NCI-H187 treated with DMSO at 0.1 percent for 48 hours (cell line): ENCODE results near the gene FAS.

Experiments
- DNase-seq: peaks from one replicate; lab custom pipeline; 2025; lab: John Stamatoyannopoulos, UW

The FAS gene

DNA sequence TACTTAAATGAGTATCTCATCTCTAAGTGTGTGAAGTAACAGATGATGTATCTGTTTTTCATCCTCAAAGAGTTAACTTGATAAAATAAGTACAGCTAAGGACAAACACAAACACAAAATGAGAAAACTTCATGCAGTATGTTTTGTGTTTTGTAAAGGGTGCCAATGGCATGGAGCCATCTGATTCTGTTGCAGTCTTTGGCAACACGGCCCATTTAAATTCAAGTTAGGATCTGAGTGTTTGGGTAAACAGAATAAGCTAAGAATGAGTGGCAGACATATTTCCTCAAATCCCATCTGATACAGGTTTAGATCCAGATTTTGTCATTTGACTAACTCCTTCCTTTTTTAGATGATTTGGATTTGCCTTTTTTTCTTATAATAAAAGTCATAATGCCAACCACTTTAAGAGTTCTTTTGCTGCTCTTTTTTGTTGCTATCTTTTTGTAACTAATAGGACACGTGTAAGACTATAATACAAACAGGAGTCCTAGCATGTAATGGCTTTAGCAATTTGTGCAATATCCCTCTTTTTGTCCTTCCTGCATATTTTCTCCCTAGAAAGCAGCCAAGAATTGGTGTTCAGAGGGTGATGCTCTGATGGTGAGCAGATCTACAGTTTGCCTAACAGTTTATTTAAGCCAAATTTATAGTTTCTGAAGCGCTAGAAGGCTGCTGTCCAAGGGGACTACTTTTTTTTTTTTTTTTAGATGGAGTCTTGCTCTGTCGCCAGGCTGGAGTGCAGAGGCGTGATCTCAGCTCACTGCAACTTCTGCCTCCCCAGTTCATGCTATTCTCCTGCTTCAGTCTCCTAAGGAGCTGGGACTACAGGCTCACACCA is 19.2 kb upstream of the FAS start:
- no peak for DNase-seq

DNA sequence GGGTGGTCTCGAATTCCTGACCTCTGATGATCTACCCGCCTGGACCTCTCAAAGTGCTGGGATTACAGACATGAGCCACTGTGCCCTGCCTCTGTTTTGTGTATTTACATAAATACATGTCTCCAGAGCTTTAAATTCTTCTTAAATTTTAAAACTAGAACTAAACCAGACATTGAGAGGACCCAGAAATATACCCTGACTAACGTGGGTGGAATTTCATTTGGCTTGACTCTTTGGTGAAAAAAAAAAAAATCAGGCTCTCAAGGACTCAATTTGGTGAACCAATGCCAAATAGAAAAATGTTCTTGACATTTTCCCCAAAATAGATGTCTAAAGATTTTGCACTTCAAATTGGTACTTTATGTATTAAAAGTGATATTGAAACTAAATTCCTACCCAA is 16.6 kb upstream of the FAS start:
- no peak for DNase-seq

DNA sequence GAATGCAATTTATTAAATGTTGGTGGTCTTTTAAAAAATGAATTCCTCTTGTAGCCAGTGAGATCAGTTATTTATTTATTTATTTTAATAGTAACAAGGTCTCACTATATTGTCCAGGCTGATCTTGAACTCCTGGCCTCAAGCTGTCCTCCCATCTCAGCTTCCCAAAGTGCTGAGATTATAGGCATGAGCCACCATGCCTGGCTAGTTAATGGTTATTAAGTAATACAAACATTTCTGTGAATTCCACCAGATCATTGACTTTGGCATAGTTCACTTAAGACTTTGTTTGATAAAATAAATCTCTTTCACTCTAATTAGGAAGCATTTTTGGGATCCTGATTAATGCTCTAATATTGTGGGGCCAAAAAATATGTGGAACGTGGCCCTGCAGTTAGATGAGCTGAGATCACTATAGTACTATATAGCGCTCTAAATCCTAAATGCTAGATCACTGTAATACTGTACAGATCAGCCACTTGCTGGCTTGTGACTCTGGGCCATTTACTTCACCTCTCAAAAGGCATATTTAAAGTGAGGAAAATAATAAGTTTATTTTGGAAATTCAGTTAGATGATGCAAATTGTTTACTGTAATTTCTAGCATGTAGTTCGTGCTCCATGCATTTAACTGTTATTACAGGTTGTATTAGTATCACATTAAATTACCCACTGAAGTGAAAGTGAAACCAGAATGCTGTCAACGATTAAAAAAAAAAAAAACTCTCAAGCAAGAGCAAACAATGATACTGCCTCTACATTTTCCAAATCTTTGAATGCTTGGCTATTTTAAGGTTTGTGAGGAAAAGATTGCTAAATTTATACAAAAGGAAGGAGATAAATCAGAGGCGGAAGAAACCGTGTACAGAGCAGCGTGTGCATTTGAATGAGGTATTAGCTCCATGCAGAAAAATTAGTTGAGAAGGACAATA is 15.9 kb upstream of the FAS start:
- DNase-seq, result no peak

DNA sequence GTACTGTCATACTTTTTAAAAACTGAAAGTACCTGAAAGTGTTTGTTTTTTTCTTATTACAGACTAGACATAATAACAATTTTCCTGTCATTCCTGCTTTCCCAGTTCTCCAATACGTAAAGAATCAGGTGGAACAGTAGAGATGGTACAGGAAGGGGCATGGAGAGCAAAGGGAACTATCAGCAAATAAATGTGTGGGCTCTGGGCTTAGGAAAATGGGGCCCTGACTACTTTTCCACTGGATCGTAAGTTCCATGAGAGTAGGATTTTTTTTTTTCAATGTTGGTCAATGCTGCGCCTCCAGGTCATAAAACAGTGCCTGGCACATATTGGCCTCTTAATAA is 15.2 kb upstream of the FAS start:
- no peak for DNase-seq

DNA sequence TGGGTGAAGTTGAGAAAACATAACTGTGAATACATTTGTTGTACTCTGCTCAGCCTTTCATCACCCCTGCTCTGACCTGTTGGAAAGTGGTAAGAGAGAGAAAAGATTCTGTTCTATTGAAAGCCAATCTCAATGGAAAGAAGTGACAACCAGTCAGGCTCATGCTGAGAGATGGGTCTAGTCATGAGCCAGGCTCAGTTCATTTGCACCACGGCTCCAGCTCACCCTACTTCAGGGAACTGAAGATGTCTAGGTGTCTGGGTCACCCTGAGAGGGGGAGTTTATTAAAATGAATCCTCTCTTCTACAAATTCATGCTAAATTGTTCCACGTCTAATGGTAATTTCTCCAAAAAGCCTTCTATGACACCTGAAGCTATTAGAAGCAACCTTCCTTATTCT is 12.1 kb upstream of the FAS start:
- DNase-seq, result no peak

DNA sequence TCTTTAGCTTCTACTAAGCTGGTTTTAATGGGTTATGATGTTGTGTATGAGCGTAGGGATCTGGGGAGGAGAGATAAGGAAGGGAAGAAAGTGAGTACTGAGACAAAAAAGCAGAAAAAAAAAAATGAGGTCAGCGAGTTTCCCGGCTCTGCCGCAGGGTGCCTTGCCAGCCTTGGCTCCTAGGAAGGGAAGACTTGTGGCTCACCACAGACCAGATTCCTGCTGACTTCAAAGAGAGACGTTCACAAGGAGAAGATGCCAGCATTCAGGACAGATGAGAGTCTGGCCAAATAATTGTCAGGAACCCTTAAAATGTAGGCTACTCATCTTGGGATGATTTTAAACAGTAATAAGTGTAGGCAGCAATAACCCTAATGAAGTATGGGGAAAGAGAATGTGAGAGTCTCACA is 11.4 kb upstream of the FAS start:
- no peak for DNase-seq

DNA sequence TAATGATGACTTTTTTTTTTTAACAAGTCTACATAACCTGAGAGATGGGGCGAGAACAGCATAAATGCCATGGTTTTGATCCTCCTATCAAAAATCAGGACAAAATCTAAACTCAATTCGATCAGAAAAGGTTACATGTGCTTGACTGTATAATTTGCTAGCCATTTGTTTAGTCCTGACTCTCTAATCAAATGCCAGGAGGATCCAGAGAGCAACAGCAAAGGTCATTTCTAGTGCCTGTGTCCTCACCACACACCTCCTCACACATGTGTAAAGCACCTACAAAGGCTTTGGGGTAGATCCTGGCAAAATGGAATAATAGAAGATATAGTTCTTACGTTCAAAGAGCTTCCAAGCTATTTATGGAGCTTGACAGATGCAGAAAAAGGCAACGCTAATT is 11.0 kb upstream of the FAS start:
- DNase-seq, result no peak

DNA sequence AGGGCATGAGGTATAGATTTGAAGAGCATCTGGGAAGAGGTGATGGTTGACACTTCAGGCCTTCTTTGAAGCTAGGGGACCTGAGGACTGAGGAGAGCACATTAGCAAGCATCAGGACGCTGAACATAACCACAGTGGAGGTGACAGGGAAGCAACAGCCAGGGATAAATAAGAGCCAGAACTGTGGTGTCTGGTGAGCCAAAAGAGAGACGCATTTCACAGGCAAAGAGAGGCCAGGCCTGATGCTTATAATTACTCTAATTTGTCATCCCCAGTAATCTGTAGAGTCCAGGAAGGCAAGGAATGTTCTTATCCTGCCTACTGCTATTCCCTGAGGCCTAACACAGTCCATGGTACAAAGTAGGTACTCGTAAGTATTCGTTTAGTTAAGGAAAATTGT is 10.4 kb upstream of the FAS start:
- no peak for DNase-seq

DNA sequence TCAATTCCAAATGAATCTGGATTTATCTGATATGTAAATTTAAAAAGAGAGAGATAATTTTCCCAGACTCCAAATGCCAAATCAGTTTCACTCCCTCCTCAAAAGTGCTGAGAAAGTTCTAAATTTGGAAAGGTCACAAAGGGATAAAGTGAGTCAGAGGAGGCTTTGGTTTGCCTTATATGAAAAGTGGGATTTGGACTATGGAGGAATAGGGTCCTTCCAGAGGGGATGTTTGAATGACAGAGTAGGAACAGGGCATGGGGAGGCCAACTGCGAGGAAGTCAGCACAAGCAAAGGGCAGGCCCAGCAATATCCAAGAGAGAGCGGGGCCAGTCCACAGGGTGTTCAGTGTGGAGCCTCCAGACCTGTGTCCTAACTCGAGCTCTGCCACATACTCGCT is 9.8 kb upstream of the FAS start:
- DNase-seq, result no peak

DNA sequence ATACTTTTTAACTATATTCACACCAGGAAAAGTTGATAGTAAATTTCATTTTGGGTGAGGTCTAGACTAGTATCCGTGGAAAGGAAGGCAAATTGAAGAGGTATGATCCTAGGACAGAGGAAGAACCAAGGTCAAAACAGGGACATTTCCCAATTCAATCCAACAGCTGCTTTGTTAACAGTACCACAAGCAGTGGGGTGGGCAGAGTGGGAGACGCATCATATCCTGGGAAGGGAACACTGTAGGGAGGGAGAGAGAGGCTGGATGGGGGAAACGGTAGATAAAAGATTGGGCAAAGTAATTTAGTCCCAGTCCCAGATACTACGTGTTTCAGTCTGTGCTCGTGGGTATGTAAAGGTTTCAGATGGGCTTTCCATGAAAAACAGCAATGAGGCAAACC is 9.2 kb upstream of the FAS start:
- DNase-seq, result no peak

DNA sequence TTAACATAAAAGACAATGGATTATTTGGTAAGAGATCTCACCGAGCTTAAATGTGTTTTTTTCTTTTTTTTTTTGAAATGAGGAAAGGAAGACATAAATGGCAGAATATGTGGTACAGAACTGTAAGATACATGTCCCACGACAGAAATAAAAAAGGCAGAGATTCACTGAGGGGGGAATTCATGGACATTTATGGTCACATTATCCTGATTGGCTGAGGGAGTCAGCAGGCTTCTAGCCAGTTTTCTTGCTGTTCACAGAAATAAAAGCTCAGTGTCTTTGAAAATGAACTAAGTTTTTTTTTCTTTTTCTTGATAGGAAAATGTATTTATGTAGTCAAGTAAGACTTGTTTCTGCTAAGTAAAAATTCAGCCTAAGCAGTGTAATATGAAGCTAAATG is 8.2 kb upstream of the FAS start:
- no peak for DNase-seq

DNA sequence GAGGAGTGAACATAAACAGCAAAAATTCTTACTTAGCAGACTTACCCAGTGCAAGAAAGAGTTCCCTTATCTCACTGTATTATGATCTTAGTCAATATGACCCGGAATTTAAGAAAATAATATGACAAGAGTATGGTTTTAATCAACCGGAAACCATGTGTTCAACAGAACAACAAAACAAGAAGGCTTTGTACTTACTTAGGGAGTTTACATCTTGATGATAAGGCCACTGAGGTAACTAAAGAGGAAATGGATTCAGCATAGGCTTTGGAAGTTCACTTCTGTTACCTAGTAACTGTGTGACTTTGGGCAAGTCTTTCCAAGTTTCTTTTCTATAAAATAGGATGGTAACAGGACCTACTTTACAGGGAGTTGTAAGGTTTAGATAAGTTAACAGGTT is 7.4 kb upstream of the FAS start:
- DNase-seq, result no peak

DNA sequence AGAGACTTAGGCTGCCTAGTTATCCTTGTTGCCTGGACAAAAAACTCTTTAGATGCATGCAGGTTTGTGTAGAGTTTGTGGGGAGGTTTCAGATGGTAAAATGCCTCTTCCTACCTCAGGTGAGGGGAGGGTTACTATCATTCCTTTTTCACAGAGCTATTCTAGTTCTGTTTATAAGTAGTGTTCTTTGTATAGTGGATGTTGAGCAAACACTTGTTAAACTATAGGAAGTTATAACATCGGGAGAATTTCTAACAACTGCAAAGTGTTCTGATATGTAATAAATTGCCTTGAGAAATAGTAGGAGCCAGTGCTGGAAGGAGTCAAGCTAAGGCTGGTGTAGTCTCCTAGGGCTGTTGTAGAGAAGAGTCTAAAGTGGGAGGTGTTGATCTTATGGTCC is 6.7 kb upstream of the FAS start:
- no peak for DNase-seq

DNA sequence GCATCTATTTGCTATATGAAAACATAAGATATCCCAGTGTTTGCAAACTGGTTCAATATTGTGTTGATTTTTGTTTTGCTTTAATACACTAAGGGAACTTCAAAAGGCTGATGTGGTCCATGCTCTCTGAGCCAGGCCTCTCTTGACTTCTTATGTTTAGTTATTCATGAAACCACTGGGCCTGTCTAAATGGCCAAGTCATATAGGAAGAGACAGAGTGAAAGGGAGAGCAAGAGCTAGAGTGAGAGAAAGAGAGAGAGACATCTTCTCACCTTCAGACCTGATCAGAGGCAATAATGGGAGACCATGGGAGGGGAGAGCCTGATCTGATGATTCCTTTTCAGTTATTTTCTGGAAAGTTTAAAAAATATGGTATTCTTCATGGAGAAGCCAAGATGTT is 6.1 kb upstream of the FAS start:
- no peak for DNase-seq

DNA sequence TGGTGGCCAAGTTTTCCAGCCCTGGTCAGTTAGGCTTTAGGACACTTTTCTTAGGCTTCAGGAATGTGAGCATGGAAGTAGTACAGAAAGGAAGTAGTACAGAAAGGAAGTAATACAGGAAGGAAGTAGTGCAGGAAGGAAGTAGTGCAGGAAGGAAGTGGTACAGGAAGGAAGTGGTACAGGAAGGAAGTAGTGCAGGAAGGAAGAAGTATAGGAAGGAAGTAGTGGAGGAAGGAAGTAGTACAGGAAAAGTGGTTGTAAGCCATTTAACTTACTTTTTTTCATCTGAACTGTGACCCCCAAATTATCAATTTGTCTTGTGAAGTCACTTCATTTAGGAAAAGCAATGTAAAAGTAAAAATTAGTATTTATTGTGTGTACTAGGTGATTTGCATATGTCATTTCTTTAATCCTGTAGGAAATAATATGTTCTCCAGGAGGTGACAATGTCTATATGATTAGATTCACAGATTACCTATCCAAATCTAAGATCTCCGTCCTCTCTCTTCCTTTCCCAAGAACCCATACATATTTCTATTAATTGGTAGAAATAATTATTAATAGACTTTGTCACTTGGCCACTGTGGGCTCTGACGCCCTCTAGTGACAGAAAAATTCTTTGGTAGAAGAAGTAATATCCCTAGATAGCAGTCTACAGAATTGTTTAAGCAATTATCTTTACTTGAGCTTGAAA is 3.9 kb upstream of the FAS start:
- DNase-seq, result no peak

DNA sequence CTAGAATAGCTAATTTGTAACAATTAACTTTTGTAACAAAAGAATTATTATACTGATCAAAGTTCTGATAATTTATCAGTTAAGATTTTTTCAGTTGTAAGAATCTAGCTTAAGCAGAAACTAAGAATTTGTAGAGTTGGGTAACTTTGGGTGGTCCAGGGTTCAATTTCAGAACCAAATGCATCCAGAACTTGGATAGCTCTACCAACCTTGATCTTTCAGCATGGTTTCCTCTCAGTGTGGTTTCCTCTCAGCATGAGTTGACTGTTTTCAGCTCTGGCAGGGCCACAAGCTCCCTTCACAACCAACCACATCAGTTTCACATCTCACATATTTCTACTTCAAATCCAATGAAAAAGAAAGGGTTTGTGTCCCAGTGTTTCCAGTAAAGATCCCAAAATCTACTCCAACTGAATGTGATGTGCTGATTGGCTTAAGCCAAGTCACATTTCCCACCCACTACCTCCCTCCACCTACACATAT is 3.3 kb upstream of the FAS start:
- DNase-seq, result no peak

DNA sequence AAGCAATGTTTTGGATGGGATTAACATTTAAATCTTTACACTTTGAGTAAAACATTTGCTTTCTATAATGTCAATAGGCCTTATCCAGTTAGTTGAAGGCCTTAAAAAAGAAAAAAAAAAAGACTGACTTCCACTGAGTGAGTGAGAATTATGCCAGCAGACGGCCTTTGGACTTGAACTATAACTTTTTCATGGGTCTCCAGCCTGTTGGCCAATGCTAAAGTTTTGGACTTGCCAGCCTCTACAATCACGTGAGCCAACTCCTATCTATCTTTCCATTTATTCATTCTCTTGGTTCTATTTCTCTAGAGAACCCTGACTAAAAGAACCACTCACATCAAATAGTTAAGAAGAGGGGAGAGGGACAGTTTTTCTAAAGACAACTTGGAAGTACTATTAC is 2.8 kb upstream of the FAS start:
- no peak for DNase-seq

DNA sequence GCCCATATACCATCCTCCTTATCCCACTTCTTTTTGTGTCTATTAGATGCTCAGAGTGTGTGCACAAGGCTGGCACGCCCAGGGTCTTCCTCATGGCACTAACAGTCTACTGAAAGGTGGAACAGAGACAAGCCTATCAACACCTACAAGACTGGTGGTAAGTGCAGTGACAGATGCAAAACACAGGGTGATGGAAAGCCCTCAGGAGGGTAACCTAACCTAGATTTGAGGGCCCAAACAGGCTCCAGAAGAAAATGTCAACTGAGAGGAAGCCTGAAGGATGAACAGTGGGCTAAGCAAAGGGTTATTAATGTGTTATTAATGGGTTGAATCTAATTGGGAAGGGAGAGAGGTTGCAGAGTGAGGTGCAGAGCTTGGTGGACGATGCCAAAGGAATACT is 1.2 kb upstream of the FAS start:
- no peak for DNase-seq

DNA sequence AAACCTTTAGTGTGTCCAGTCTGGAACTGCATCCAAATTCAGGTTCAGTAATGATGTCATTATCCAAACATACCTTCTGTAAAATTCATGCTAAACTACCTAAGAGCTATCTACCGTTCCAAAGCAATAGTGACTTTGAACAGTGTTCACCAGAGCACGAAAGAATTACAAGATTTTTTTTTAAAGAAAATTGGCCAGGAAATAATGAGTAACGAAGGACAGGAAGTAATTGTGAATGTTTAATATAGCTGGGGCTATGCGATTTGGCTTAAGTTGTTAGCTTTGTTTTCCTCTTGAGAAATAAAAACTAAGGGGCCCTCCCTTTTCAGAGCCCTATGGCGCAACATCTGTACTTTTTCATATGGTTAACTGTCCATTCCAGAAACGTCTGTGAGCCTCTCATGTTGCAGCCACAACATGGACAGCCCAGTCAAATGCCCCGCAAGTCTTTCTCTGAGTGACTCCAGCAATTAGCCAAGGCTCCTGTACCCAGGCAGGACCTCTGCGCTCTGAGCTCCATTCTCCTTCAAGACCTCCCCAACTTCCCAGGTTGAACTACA is 694 bp upstream of the FAS start:
- no peak for DNase-seq

DNA sequence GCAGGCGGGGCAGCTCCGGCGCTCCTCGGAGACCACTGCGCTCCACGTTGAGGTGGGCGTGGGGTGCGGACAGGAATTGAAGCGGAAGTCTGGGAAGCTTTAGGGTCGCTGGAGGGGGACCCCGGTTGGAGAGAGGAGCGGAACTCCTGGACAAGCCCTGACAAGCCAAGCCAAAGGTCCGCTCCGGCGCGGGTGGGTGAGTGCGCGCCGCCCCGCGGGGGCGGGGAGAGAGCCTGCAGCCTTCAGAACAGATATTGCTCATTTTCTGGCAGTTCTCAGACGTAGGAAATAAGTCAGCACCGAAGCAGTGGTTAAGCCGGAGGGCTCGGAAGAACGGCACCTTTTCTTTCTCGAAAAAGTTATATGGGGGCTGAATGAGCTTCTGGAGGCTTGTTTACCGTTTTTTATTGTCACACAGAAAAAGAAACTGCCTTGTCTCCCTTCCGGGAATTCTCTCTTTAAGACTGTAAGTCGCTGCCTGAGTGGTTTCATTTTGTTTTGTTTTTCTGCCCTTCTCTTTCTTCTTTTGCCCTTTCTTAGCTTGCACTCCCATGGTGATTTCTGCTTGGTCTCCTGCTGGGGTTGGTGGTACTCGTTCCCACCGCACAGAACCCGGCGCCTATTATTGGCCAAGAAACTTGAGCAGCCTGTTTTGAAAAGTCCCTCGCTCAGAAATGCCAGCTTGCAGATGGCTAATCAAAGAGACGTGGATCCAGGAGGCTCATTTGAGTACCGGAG is 732 bp downstream of the FAS start:
- DNase-seq, result no peak

DNA sequence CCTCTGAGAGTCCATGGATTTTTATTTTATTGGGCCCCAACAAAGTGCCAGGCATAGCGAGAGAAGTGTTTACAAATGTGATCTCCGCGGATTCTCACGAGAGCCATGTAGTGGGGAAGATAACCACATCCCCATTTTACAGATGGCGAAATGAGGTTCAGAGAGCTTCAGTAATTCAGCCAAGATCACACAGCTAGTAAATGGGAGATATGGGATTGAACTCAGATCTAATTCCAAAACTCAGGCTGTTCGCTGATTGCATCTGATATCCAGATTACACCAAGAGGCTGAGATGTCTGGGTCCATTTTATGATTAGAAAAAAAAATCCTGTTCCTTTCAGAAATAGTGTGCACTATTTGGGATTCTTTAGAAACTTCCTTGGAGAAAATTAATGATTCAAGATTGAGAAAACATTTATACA is 1.3 kb downstream of the FAS start:
- DNase-seq, result no peak
